ENCODE results near the gene GLI3.

DNA sequence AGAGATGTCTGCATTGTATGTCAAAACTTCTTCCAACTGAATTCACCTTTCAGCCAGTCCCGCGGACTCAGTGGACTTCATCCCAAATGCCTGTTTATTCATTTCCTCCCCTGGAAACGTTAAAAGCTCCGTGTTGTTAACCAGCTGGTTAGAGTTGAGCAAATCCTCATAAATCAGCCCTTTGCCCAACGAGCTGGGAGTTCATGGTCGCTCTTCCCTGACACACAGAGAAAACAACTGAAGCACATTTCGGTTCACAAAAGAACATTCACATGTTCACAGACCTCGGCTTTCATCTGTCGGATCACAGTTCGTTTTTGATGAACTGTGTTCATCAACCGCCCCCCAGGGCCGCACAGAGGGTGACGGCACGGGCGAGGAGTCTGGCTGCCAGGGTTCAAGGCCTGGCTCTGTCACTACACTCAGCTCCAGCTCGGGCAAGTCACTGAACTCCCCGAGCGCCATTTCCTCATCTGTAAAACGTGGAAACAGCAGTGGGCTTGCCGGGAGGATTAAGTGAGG lies 62.6 kb downstream of the GLI3 start:
- TF ChIP-seq, protein P1, sequence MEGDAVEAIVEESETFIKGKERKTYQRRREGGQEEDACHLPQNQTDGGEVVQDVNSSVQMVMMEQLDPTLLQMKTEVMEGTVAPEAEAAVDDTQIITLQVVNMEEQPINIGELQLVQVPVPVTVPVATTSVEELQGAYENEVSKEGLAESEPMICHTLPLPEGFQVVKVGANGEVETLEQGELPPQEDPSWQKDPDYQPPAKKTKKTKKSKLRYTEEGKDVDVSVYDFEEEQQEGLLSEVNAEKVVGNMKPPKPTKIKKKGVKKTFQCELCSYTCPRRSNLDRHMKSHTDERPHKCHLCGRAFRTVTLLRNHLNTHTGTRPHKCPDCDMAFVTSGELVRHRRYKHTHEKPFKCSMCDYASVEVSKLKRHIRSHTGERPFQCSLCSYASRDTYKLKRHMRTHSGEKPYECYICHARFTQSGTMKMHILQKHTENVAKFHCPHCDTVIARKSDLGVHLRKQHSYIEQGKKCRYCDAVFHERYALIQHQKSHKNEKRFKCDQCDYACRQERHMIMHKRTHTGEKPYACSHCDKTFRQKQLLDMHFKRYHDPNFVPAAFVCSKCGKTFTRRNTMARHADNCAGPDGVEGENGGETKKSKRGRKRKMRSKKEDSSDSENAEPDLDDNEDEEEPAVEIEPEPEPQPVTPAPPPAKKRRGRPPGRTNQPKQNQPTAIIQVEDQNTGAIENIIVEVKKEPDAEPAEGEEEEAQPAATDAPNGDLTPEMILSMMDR (conservative IDR thresholded peaks at IDR 0.05; ENCODE audit: low read length), result no peak
- no peak for TF ChIP-seq EZH2phosphoT487 (IDR thresholded peaks at IDR 0.05; ENCODE audit: borderline replicate concordance)

Data from Loucy (cell line).